ENCODE data around the gene SHOX. TPM values are rescaled to one million over a fixed set of nuclear protein-coding genes. Genes with fewer than 3 reads are reported as not detected.

SHOX gene
- total RNA-seq (under 1 TPM in 1 of 4 donors, not detected in 3; 0.41 TPM), polyA plus RNA-seq (under 1 TPM; 0.06 to 0.60 (median 0.23) TPM)

DNA sequence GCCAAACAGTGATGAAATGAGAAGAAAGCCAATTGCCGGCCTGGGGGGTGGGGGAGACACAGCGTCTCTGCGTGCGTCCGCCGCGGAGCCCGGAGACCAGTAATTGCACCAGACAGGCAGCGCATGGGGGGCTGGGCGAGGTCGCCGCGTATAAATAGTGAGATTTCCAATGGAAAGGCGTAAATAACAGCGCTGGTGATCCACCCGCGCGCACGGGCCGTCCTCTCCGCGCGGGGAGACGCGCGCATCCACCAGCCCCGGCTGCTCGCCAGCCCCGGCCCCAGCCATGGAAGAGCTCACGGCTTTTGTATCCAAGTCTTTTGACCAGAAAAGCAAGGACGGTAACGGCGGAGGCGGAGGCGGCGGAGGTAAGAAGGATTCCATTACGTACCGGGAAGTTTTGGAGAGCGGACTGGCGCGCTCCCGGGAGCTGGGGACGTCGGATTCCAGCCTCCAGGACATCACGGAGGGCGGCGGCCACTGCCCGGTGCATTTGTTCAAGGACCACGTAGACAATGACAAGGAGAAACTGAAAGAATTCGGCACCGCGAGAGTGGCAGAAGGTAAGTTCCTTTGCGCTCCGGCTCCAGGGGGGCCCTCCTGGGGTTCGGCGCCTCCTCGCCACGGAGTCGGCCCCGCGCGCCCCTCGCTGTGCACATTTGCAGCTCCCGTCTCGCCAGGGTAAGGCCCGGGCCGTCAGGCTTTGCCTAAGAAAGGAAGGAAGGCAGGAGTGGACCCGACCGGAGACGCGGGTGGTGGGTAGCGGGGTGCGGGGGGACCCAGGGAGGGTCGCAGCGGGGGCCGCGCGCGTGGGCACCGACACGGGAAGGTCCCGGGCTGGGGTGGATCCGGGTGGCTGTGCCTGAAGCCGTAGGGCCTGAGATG lies at the start of gene SHOX:
Gene SHOX, plus strand, starts transcription at position 180 of the 885 bp plus-strand sequence. Its CDS starts 107 bp downstream, at position 287.
- Histone ChIP-seq H3K27ac (no peak within 1 kb of the TSS), H3K4me3 (no peak within 1 kb of the TSS), H3K9me3 (no peaks in the 10 kb centered on the region), H3K36me3 (no peaks in the 10 kb centered on the region), H3K27me3 (peaks cover 23 to 75% (median 65%) of the 10 kb centered on the region in 3 donors), H3K4me1 (peaks cover 0 to 4% (median 0%) of the 10 kb centered on the region in 4 donors)
- peak; percentile 41 for DNase-seq
- intact Hi-C loops (cut with DNase I): no loop called here
- WGBS, 2 donors: 5 to 20% methylated on average over 84 of the region's 84 CpGs
- TF ChIP-seq POLR2AphosphoS5 (IDR thresholded peaks at IDR 0.05): no peak
- TF ChIP-seq EP300 (IDR thresholded peaks at IDR 0.05): no peak
- TF ChIP-seq POLR2A (IDR thresholded peaks at IDR 0.05): no peak
- TF ChIP-seq, protein P1, sequence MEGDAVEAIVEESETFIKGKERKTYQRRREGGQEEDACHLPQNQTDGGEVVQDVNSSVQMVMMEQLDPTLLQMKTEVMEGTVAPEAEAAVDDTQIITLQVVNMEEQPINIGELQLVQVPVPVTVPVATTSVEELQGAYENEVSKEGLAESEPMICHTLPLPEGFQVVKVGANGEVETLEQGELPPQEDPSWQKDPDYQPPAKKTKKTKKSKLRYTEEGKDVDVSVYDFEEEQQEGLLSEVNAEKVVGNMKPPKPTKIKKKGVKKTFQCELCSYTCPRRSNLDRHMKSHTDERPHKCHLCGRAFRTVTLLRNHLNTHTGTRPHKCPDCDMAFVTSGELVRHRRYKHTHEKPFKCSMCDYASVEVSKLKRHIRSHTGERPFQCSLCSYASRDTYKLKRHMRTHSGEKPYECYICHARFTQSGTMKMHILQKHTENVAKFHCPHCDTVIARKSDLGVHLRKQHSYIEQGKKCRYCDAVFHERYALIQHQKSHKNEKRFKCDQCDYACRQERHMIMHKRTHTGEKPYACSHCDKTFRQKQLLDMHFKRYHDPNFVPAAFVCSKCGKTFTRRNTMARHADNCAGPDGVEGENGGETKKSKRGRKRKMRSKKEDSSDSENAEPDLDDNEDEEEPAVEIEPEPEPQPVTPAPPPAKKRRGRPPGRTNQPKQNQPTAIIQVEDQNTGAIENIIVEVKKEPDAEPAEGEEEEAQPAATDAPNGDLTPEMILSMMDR (IDR thresholded peaks at IDR 0.05): no peak

DNA sequence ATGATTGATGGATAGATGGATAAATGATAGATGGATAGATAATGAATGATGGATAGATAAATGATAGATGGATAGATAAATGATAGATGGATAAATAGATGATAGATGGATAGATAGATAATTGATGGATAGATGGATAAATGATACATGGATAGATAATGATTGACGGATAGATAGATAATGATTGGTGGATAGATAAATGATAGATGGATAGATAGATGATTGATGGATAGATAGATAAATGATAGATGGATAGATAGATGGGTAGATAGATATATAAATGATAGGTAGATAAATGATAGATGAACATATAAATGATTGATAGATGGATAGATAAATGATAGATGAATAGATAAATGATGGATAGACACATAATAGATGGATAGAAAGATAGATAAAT lies 49.5 kb upstream of the SHOX start:
- H3K9me3 ChIP-seq: peaks cover 0 to 6% (median 0%) of the 10 kb centered on the region in 4 donors
- H3K4me3 ChIP-seq: no peak overlapping the region
- no peak overlapping the region for H3K27ac ChIP-seq
- H3K27me3 ChIP-seq: no peaks in the 10 kb centered on the region
- peak in 2 of 4 donors; percentile 20 to 35 for TF ChIP-seq POLR2AphosphoS5 (IDR thresholded peaks at IDR 0.05)
- no peak for TF ChIP-seq POLR2A (IDR thresholded peaks at IDR 0.05)
- TF ChIP-seq EP300 (IDR thresholded peaks at IDR 0.05): no peak
- H3K36me3 ChIP-seq: no peaks in the 10 kb centered on the region
- intact Hi-C loops (cut with DNase I): no loop called here
- no peaks in the 10 kb centered on the region for H3K4me1 ChIP-seq
- no peak for DNase-seq
- WGBS, 2 donors: 92% methylated on average over 1 of the region's 1 CpG

DNA sequence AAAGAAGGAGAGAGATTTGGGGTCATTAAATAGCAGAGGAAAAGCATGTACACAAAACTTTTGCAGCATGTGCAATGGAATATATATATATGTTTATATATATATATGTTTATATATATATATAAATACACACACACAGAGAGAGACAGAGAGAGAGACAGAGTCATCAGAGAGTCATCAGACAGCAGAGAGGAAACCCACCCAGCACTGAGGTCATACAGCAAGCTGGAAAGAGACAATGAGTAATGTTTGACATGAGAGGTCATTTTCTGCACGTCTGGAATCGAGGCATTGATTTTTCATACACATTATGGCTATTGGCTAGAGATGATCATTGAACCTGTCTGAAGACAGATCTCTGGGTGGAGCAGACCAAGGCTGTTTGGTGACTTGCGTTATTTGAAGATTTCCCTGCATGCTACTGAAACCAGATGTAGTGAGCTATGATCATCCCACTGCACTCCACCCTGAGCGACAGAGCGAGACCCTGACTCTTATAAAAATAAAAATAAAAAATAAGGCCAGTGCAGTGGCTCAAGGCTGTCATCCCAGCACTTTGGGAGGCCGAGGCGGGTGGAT lies 48.8 kb upstream of the SHOX start:
- no peaks in the 10 kb centered on the region for H3K4me1 ChIP-seq
- intact Hi-C loops (cut with DNase I): no loop called here
- H3K9me3 ChIP-seq: peaks cover 0 to under 1% (median 0%) of the 10 kb centered on the region in 4 donors
- no peaks in the 10 kb centered on the region for H3K36me3 ChIP-seq
- no peak for DNase-seq
- WGBS, 2 donors: 66 to 75% methylated on average over 7 of the region's 7 CpGs
- H3K27me3 ChIP-seq: no peaks in the 10 kb centered on the region
- H3K27ac ChIP-seq: no peak overlapping the region
- no peak overlapping the region for H3K4me3 ChIP-seq
- no peak for TF ChIP-seq POLR2AphosphoS5 (IDR thresholded peaks at IDR 0.05)
- TF ChIP-seq POLR2A (IDR thresholded peaks at IDR 0.05): no peak
- TF ChIP-seq, protein P1 (IDR thresholded peaks at IDR 0.05): no peak
- no peak for TF ChIP-seq EP300 (IDR thresholded peaks at IDR 0.05)

DNA sequence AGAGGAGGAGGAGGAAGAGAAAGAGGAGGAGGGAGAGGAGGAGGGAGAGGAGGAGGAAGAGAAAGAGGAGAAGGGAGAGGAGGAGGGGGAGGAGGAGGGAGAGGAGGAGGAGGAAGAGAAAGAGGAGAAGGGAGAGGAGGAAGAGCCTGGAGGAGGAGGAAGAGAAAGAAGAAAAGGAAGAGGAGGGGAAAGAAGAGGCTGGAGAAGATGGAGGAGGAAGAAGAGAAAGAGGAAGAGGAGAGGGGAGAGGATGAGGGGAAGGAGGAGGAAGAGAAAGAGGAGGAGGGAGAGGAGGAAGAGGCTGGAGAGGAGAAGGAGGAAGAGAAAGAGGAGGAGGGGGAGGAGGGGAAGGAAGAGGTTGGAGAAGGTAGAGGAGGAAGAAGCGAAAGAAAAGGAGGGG lies 46.0 kb upstream of the SHOX start:
- intact Hi-C loops (cut with DNase I): no loop called here
- H3K27me3 ChIP-seq: no peaks in the 10 kb centered on the region
- H3K4me1 ChIP-seq: no peaks in the 10 kb centered on the region
- no peaks in the 10 kb centered on the region for H3K9me3 ChIP-seq
- no peak for DNase-seq
- no peak overlapping the region for H3K4me3 ChIP-seq
- WGBS, 2 donors: 38 to 51% methylated on average over 1 of the region's 1 CpG
- TF ChIP-seq EP300 (IDR thresholded peaks at IDR 0.05): no peak
- no peak for TF ChIP-seq POLR2AphosphoS5 (IDR thresholded peaks at IDR 0.05)
- TF ChIP-seq POLR2A (IDR thresholded peaks at IDR 0.05): no peak
- TF ChIP-seq, protein P1 (IDR thresholded peaks at IDR 0.05): no peak
- no peaks in the 10 kb centered on the region for H3K36me3 ChIP-seq
- H3K27ac ChIP-seq: no peak overlapping the region

DNA sequence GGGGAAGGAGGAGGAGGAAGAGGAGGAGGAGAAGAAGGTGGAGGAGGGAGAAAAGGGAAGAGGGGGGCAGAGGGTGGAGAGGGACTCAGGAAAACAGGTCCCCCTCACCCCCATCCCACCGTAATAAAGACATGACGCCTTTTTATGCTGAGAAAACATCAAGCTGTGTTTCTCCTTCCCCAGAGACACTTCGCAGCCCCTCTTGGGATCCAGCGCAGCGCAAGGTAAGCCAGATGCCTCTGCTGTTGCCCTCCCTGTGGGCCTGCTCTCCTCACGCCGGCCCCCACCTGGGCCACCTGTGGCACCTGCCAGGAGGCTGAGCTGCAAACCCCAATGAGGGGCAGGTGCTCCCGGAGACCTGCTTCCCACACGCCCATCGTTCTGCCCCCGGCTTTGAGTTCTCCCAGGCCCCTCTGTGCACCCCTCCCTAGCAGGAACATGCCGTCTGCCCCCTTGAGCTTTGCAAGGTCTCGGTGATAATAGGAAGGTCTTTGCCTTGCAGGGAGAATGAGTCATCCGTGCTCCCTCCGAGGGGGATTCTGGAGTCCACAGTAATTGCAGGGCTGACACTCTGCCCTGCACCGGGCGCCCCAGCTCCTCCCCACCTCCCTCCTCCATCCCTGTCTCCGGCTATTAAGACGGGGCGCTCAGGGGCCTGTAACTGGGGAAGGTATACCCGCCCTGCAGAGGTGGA lies 45.3 kb upstream of the SHOX start:
- Histone ChIP-seq H3K36me3 (no peaks in the 10 kb centered on the region), H3K4me1 (no peaks in the 10 kb centered on the region), H3K27me3 (no peaks in the 10 kb centered on the region), H3K4me3 (no peak overlapping the region), H3K9me3 (no peaks in the 10 kb centered on the region), H3K27ac (no peak overlapping the region)
- no peak for DNase-seq
- 42 to 46% methylated on average over 21 of the region's 21 CpGs for WGBS, 2 donors
- intact Hi-C loops (cut with DNase I): no loop called here
- no peak for TF ChIP-seq EP300 (IDR thresholded peaks at IDR 0.05)
- no peak for TF ChIP-seq POLR2AphosphoS5 (IDR thresholded peaks at IDR 0.05)
- TF ChIP-seq, protein P1 (IDR thresholded peaks at IDR 0.05): no peak
- no peak for TF ChIP-seq POLR2A (IDR thresholded peaks at IDR 0.05)

Data from sigmoid colon (tissue), 7 donors.